CD4-positive, alpha-beta T cell (primary cell): ENCODE measurements around the gene SYTL1. TPM values are rescaled to one million over a fixed set of nuclear protein-coding genes. Genes with fewer than 3 reads are reported as not detected.
A peak's percentile ranks its signal among the peaks of the same experiment; 100 is the strongest.

Source experiments
- ATAC-seq: fragments of 200-7000 bp; cut with Tn5 transposase; one replicate; pipeline ENCODE4 v1.10.0; 2022; ENCODE audit warnings: mild to moderate bottlenecking; ENCODE audit not compliant: poor library complexity
- CTCF ChIA-PET: fragments of 350-600 bp; sonication (Branson Sonifier 250); formaldehyde crosslinking; loops from one replicate; lab custom pipeline; 2021; ENCODE audit warnings: antibody characterized with exemption, inconsistent platforms; lab: Charles Lee
- POLR2A ChIA-PET: fragments of 350-600 bp; sonication (Branson Sonifier 250); formaldehyde crosslinking; loops from one replicate; lab custom pipeline; 2021; ENCODE audit warnings: antibody characterized with exemption, inconsistent platforms; lab: Charles Lee
- DNase-seq, 14 experiments: peaks; one replicate each; pipeline ENCODE4 v3.0.0-alpha.2; 2013 to 2020; ENCODE audit warnings: mixed read lengths in 2 of 14
- H3K27ac ChIP-seq, 2 donors: one replicate each; pipeline versions ENCODE4 v1.5.1 to v1.7.0; 2013; ENCODE audit warnings: low read length in 2 of 2, low read depth in 1 of 2, mild to moderate bottlenecking in 1 of 2
- H3K27me3 ChIP-seq, 2 experiments: 1 replicate in 1 of 2; 2 replicates in 1 of 2; pipeline versions ENCODE4 v1.6.1 to v1.7.0; 2013; ENCODE audit warnings: low read length in 2 of 2, control low read depth in 1 of 2, mild to moderate bottlenecking in 1 of 2, moderate library complexity in 1 of 2; ENCODE audit not compliant: insufficient read depth in 2 of 2, control insufficient read depth in 1 of 2
- H3K36me3 ChIP-seq: one replicate; pipeline ENCODE4 v1.6.1; 2013; ENCODE audit warnings: low read length, control low read depth; ENCODE audit not compliant: insufficient read depth
- H3K4me1 ChIP-seq: one replicate; pipeline ENCODE4 v1.6.1; 2013; ENCODE audit warnings: low read length, control low read depth; ENCODE audit not compliant: insufficient read depth
- H3K4me3 ChIP-seq: one replicate; pipeline ENCODE4 v1.5.1; 2013; ENCODE audit warnings: mild to moderate bottlenecking, low read length, moderate library complexity
- H3K9me3 ChIP-seq, 2 experiments: 1 replicate in 1 of 2; 2 replicates in 1 of 2; pipeline versions ENCODE4 v1.6.1 to v1.7.0; 2013; ENCODE audit warnings: low read length in 2 of 2, mild to moderate bottlenecking in 2 of 2, control low read depth in 1 of 2, moderate library complexity in 1 of 2; ENCODE audit not compliant: control insufficient read depth in 1 of 2, insufficient read depth in 1 of 2
- H3K27ac Mint-ChIP-seq: one replicate; pipeline ENCODE4 v1.8.0; 2020; ENCODE audit warnings: mixed read lengths
- H3K27me3 Mint-ChIP-seq: one replicate; pipeline ENCODE4 v1.8.0; 2021; ENCODE audit warnings: mixed read lengths
- H3K36me3 Mint-ChIP-seq: one replicate; pipeline ENCODE4 v1.8.0; 2021; ENCODE audit warnings: low read depth, mixed read lengths
- H3K4me1 Mint-ChIP-seq: one replicate; pipeline ENCODE4 v1.8.0; 2021; ENCODE audit warnings: low read depth, mixed read lengths
- H3K4me3 Mint-ChIP-seq: one replicate; pipeline ENCODE4 v1.8.0; 2020; ENCODE audit warnings: mild to moderate bottlenecking, mixed read lengths
- H3K9me3 Mint-ChIP-seq: one replicate; pipeline ENCODE4 v1.8.0; 2020; ENCODE audit warnings: mixed read lengths
- intact Hi-C, 2 experiments: fragments of 100-400 bp; cut with DNase I in 1 of 2; cut with micrococcal nuclease in 1 of 2; formaldehyde crosslinking; loops; one replicate each; pipeline versions ENCODE4 v1.15.1 to v1.9.0; 2023 to 2025; cut with DNase I, micrococcal nuclease
- total RNA-seq, 174 experiments: library from RNA in 2 of 174; stranded (reverse) in 2 of 174; gene quantifications; one replicate each; pipeline ENCODE4 v1.2.3 and lab custom pipeline; 2021 to 2026
- TF ChIP-seq, protein P1 (sequence below): fragments of 200-600 bp; IDR thresholded peaks from one replicate; pipeline ENCODE4 v1.8.0; 2022; ENCODE audit warnings: antibody characterized with exemption, mild to moderate bottlenecking

The SYTL1 gene
- total RNA-seq, 2 experiments from 2014 or later, result 135 to 140 TPM

- ChIA-PET POLR2A (no interaction called here), CTCF (interaction anchor here (1.4 kb wide), 1 partner anchor 60 kb away, joined by 4 read pairs; no protein-coding TSS in a partner anchor)
- no peaks in the 10 kb centered on the region for H3K36me3 ChIP-seq
- no peaks in the 10 kb centered on the region for H3K9me3 Mint-ChIP-seq
- ATAC-seq (no peak), DNase-seq (peak in 2 of 14 experiments; percentile 34 to 55)
- H3K27ac ChIP-seq, result no peak overlapping the region
- peak overlapping the region; percentile 45 for H3K4me3 ChIP-seq
- TF ChIP-seq, protein P1, sequence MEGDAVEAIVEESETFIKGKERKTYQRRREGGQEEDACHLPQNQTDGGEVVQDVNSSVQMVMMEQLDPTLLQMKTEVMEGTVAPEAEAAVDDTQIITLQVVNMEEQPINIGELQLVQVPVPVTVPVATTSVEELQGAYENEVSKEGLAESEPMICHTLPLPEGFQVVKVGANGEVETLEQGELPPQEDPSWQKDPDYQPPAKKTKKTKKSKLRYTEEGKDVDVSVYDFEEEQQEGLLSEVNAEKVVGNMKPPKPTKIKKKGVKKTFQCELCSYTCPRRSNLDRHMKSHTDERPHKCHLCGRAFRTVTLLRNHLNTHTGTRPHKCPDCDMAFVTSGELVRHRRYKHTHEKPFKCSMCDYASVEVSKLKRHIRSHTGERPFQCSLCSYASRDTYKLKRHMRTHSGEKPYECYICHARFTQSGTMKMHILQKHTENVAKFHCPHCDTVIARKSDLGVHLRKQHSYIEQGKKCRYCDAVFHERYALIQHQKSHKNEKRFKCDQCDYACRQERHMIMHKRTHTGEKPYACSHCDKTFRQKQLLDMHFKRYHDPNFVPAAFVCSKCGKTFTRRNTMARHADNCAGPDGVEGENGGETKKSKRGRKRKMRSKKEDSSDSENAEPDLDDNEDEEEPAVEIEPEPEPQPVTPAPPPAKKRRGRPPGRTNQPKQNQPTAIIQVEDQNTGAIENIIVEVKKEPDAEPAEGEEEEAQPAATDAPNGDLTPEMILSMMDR, result no peak
- peak overlapping the region; percentile 51 for H3K4me3 Mint-ChIP-seq
- H3K9me3 ChIP-seq, result no peaks in the 10 kb centered on the region
- H3K27ac Mint-ChIP-seq, result no peak overlapping the region
- H3K27me3 Mint-ChIP-seq, result peaks cover 3% of the 10 kb centered on the region
- no peaks in the 10 kb centered on the region for H3K27me3 ChIP-seq
- H3K4me1 ChIP-seq, result peaks cover 36% of the 10 kb centered on the region
- no peaks in the 10 kb centered on the region for H3K36me3 Mint-ChIP-seq
- peaks cover 26% of the 10 kb centered on the region for H3K4me1 Mint-ChIP-seq
- intact Hi-C loops, result loop anchor here (1.0 to 5.0 kb wide), 6 partner anchors 28 to 291 kb away; no protein-coding TSS in a partner anchor
These were observed 51.2 kb downstream of the SYTL1 start for GRCh38 chr1:27392778-27393635.

- ATAC-seq, result no peak
- H3K36me3 Mint-ChIP-seq, result no peaks in the 10 kb centered on the region
- Histone ChIP-seq H3K9me3 (no peaks in the 10 kb centered on the region), H3K4me1 (peaks cover 30% of the 10 kb centered on the region), H3K4me3 (no peak overlapping the region), H3K27ac (no peak overlapping the region), H3K36me3 (no peaks in the 10 kb centered on the region), H3K27me3 (no peaks in the 10 kb centered on the region)
- DNase-seq, result peak in 2 of 14 experiments; percentile 17 to 39
- intact Hi-C loops, result loop anchor here (2.0 to 5.0 kb wide), 5 partner anchors 29 to 291 kb away; no protein-coding TSS in a partner anchor
- ChIA-PET POLR2A (no interaction called here), CTCF (interaction anchor here (1.4 to 5.8 kb wide), 3 partner anchors 37 to 94 kb away, joined by 4 to 125 read pairs (median 18); no protein-coding TSS in a partner anchor)
- H3K9me3 Mint-ChIP-seq, result no peaks in the 10 kb centered on the region
- peaks cover 23% of the 10 kb centered on the region for H3K4me1 Mint-ChIP-seq
- TF ChIP-seq, protein P1, result no peak
- H3K27me3 Mint-ChIP-seq, result no peaks in the 10 kb centered on the region
- H3K4me3 Mint-ChIP-seq, result no peak overlapping the region
- H3K27ac Mint-ChIP-seq, result no peak overlapping the region
These were observed 51.9 kb downstream of the SYTL1 start for GRCh38 chr1:27393641-27394281.

DNA sequence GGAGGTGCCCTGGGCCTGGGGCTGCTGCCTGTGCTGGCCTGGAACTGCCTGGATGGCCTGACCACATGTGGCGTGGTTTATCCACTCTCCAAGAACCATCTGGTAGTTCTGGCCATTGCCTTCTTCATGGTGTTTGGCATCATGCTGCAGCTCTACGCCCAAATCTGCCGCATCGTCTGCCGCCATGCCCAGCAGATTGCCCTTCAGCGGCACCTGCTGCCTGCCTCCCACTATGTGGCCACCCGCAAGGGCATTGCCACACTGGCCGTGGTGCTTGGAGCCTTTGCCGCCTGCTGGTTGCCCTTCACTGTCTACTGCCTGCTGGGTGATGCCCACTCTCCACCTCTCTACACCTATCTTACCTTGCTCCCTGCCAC, 52.4 kb downstream of the SYTL1 start:
- no peaks in the 10 kb centered on the region for H3K27me3 Mint-ChIP-seq
- POLR2A ChIA-PET, result interaction anchor here (0.6 to 1.7 kb wide), 2 partner anchors 25 to 94 kb away, joined by 3 to 12 read pairs; no protein-coding TSS in a partner anchor
- H3K9me3 Mint-ChIP-seq, result no peaks in the 10 kb centered on the region
- no peaks in the 10 kb centered on the region for H3K36me3 ChIP-seq
- peaks cover 30% of the 10 kb centered on the region for H3K4me1 ChIP-seq
- TF ChIP-seq, protein P1, result no peak
- peaks cover 23% of the 10 kb centered on the region for H3K4me1 Mint-ChIP-seq
- H3K4me3 Mint-ChIP-seq, result no peak overlapping the region
- H3K27ac ChIP-seq, result no peak overlapping the region
- no peaks in the 10 kb centered on the region for H3K36me3 Mint-ChIP-seq
- no peaks in the 10 kb centered on the region for H3K9me3 ChIP-seq
- CTCF ChIA-PET, result interaction anchor here (0.6 to 5.8 kb wide), 9 partner anchors 37 to 268 kb away, joined by 3 to 125 read pairs (median 6); partner anchors contain the start of gene SYTL1
- peak overlapping the region; percentile 1 for H3K27ac Mint-ChIP-seq
- intact Hi-C loops, result loop anchor here (2.0 to 5.0 kb wide), 3 partner anchors 61 to 292 kb away; no protein-coding TSS in a partner anchor
- peak in 1 of 14 experiments; percentile 37 for DNase-seq
- ATAC-seq, result no peak
- H3K4me3 ChIP-seq, result no peak overlapping the region
- H3K27me3 ChIP-seq, result no peaks in the 10 kb centered on the region
